Measurements from ENCODE around the gene CENPT.

DNA sequence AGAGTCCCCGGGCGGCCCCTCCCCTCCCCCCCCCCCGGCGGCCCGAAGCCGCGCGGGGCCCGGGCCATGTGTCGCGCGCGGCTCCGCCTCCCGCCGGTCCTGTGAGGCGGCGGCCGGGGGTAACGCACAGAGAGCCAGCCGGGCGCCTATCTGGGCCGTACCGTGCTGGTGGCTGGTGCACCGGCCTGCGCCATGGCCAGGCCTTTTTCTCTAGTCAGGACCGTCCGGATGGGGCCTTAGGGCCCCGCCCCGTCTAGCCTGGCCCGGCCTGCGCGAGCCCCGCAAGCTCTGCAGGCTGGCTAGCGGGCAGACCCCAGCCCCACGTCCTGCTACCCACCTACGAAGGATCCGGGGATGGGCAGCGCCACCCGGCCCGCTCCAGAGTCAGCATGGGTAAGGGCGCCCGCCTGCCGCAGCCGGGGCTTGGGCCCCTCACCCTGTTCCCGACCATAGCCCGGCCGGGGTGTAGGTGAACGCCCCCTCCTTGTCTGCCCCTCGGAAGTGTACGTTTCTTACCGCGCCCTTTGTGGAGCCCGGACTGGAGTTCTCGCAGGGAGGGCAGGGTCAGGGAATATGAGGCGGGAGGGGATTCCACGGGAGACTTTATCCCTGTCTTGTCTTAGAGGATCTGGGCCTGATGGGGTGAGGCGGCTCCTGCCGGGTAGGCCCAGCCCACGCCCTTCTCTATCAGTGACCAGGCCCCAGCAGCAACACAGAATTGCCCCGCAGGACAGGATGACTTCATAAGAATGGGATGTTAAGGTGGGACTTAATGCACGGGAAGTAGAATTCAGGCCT, at the start of gene CENPT:
- TF ChIP-seq JUN (IDR thresholded peaks at IDR 0.05; ENCODE audit: borderline replicate concordance, insufficient read depth, insufficient read length, low read depth) (no peak), EZH2 (IDR thresholded peaks at IDR 0.05; ENCODE audit: borderline replicate concordance, low read depth, low read length, severe bottlenecking) (no peak), POLR2A (IDR thresholded peaks at IDR 0.05; ENCODE audit: low read depth, low read length) (no peak), POLR2AphosphoS5 (IDR thresholded peaks at IDR 0.05; ENCODE audit: insufficient read depth, low read depth, low read length) (no peak)
- TF ChIP-seq, protein P1, sequence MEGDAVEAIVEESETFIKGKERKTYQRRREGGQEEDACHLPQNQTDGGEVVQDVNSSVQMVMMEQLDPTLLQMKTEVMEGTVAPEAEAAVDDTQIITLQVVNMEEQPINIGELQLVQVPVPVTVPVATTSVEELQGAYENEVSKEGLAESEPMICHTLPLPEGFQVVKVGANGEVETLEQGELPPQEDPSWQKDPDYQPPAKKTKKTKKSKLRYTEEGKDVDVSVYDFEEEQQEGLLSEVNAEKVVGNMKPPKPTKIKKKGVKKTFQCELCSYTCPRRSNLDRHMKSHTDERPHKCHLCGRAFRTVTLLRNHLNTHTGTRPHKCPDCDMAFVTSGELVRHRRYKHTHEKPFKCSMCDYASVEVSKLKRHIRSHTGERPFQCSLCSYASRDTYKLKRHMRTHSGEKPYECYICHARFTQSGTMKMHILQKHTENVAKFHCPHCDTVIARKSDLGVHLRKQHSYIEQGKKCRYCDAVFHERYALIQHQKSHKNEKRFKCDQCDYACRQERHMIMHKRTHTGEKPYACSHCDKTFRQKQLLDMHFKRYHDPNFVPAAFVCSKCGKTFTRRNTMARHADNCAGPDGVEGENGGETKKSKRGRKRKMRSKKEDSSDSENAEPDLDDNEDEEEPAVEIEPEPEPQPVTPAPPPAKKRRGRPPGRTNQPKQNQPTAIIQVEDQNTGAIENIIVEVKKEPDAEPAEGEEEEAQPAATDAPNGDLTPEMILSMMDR (IDR thresholded peaks at IDR 0.05; ENCODE audit: extremely low read depth in 1 of 2, insufficient read depth in 1 of 2, low read depth in 1 of 2, low read length in 2 of 2) = no peak
